Measurements from ENCODE around the gene FBXL16. TPM values are rescaled to one million over a fixed set of nuclear protein-coding genes. Genes with fewer than 3 reads are reported as not detected.

The FBXL16 gene
- total and polyA plus RNA-seq, 11 donors, result 0.03 to 1.00 (median 0.59) TPM; not detected in 6

GRCh38 chr16:717450-718245, 12.0 kb upstream of the FBXL16 start:
- TF ChIP-seq POLR2A (IDR thresholded peaks at IDR 0.05), result no peak

GRCh38 chr16:716768-717325, 11.2 kb upstream of the FBXL16 start:
- WGBS, 4 donors, result 88 to 94% (median 92%) methylated on average over 18 to 29 of the region's 29 CpGs
- H3K27ac ChIP-seq, result no peak overlapping the region
- peaks cover 0 to 4% (median 0%) of the 10 kb centered on the region in 9 donors for H3K36me3 ChIP-seq
- H3K4me3 ChIP-seq, result peak overlapping the region in 1 of 12 donors; percentile 93
- no peak for TF ChIP-seq POLR2A (IDR thresholded peaks at IDR 0.05)
- H3K9me3 ChIP-seq, result no peaks in the 10 kb centered on the region
- intact Hi-C loops (cut with DNase I), result loop anchor here in 1 of 10 donors (5.0 kb wide), 1 partner anchor 340 kb away; no protein-coding TSS in a partner anchor
- H3K27me3 ChIP-seq, result peaks cover 0 to 18% (median 0%) of the 10 kb centered on the region in 9 donors
- ATAC-seq, result no peak
- no peak for DNase-seq
- H3K4me1 ChIP-seq, result peaks cover 4 to 56% (median 40%) of the 10 kb centered on the region in 12 donors

More at GRCh38 chr16:717450-718245, 12.0 kb upstream of the FBXL16 start:
- intact Hi-C loops (cut with DNase I), result loop anchor here in 1 of 10 donors (5.0 kb wide), 1 partner anchor 340 kb away; no protein-coding TSS in a partner anchor
- Histone ChIP-seq H3K4me1 (peaks cover 4 to 61% (median 42%) of the 10 kb centered on the region in 12 donors), H3K27me3 (peaks cover 0 to 18% (median 0%) of the 10 kb centered on the region in 9 donors), H3K36me3 (peaks cover 0 to 4% (median 0%) of the 10 kb centered on the region in 9 donors), H3K27ac (no peak overlapping the region), H3K4me3 (no peak overlapping the region), H3K9me3 (no peaks in the 10 kb centered on the region)
- DNase-seq (no peak), ATAC-seq (no peak)
- WGBS, 4 donors, result 75 to 86% (median 81%) methylated on average over 12 to 32 of the region's 32 CpGs

DNA sequence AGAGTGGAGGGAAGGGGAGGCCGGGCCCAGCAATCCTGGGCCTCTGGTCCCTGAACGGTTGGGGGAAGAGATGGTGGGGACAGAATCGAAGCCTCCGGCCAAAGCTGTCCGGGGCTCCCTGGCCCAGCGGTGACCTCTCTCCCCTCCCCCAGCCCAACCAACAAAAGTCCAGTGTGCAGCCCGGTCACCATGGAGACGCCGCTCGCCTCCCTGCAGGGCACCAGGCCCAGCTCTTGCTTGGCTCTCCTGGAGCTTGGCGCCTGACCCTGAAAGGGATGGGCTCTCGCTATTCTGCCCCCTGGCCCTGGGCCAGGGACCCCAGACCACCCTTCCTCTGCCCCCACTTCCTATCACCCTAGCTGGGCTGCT, 10.6 kb upstream of the FBXL16 start:
- peaks cover 0 to 22% (median 4%) of the 10 kb centered on the region in 9 donors for H3K27me3 ChIP-seq
- peaks cover 0 to 4% (median 0%) of the 10 kb centered on the region in 9 donors for H3K36me3 ChIP-seq
- no peak for TF ChIP-seq POLR2A (IDR thresholded peaks at IDR 0.05)
- TF ChIP-seq, protein P1, sequence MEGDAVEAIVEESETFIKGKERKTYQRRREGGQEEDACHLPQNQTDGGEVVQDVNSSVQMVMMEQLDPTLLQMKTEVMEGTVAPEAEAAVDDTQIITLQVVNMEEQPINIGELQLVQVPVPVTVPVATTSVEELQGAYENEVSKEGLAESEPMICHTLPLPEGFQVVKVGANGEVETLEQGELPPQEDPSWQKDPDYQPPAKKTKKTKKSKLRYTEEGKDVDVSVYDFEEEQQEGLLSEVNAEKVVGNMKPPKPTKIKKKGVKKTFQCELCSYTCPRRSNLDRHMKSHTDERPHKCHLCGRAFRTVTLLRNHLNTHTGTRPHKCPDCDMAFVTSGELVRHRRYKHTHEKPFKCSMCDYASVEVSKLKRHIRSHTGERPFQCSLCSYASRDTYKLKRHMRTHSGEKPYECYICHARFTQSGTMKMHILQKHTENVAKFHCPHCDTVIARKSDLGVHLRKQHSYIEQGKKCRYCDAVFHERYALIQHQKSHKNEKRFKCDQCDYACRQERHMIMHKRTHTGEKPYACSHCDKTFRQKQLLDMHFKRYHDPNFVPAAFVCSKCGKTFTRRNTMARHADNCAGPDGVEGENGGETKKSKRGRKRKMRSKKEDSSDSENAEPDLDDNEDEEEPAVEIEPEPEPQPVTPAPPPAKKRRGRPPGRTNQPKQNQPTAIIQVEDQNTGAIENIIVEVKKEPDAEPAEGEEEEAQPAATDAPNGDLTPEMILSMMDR (IDR thresholded peaks at IDR 0.05), result no peak
- intact Hi-C loops (cut with DNase I), result loop anchor here in 1 of 10 donors (5.0 kb wide), 1 partner anchor 341 kb away; no protein-coding TSS in a partner anchor
- peak overlapping the region in 2 of 12 donors; percentile 37 to 58 for H3K27ac ChIP-seq
- ATAC-seq, result no peak
- peak overlapping the region in 10 of 12 donors; percentile 62 to 93 (median 75) for H3K4me3 ChIP-seq
- DNase-seq, result no peak
- no peaks in the 10 kb centered on the region for H3K9me3 ChIP-seq
- 19 to 37% (median 30%) methylated on average over 4 to 12 of the region's 12 CpGs for WGBS, 4 donors
- peaks cover 0 to 56% (median 34%) of the 10 kb centered on the region in 12 donors for H3K4me1 ChIP-seq

DNA sequence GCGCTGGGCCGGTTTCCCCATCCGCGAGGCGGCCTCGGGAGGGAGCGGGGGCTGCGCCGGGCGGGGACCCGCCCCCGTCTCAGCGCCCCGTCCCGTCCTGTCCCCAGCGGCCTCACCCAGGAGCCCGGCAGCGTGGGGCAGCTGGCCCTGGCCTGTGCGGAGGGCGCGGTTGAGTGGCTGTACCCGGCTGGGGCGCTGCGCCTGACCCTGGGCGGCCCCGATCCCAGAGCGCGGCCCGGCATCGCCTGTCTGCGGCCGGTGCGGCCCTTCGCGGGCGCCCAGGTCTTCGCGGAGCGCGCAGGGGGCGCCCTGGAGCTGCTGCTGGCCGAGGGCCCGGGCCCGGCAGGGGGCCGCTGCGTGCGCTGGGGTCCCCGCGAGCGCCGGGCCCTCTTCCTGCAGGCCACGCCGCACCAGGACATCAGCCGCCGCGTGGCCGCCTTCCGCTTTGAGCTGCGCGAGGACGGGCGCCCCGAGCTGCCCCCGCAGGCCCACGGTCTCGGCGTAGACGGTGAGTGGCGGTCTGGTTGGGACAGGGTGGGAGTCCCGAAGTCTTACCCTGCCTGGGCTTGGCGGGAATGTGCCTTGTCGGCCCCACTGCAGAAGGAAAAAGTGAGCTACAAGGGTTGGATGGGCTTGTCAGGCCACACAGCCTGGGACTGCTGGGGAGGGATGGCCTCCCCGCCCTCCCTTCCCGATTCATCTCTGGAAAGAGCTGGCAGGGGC, 10.0 kb upstream of the FBXL16 start:
- intact Hi-C loops (cut with DNase I), result loop anchor here in 1 of 10 donors (5.0 kb wide), 1 partner anchor 342 kb away; no protein-coding TSS in a partner anchor
- Histone ChIP-seq H3K9me3 (no peaks in the 10 kb centered on the region), H3K27ac (peak overlapping the region in 8 of 12 donors; percentile 18 to 58 (median 41)), H3K4me1 (peaks cover 0 to 53% (median 33%) of the 10 kb centered on the region in 12 donors), H3K36me3 (peaks cover 0 to 4% (median 0%) of the 10 kb centered on the region in 9 donors), H3K4me3 (peak overlapping the region; percentile 62 to 93 (median 74)), H3K27me3 (peaks cover 0 to 28% (median 8%) of the 10 kb centered on the region in 9 donors)
- 1 to 9% (median 2%) methylated on average over 9 to 74 of the region's 74 CpGs for WGBS, 4 donors
- ATAC-seq (peak in 2 of 4 donors; percentile 1 to 2), DNase-seq (no peak)
- TF ChIP-seq POLR2A (IDR thresholded peaks at IDR 0.05), result peak in 1 of 2 donors; percentile 14
- TF ChIP-seq, protein P1 (IDR thresholded peaks at IDR 0.05), result peak in 3 of 12 donors; percentile 11 to 22 (median 11)
